ENCODE results near the gene CNTNAP2.

The CNTNAP2 gene

DNA sequence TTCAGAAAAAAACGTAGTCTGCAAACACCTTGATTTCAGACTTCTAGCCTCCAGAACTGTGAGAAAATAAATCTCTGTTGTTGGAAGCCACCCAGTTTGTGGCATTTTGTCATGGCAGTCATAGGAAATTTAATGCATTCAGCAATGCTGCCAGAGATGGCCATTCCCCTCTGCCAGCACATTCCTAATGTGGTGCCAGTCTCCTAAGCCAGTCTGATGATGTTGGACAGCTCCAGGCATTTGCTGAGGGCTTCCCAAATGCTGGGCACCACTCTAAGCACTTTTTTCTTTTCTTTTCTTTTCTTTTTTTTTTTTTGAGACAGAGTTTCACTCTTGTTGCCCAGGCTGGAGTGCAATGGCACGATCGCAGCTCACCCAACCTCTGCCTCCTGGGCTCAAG, 1807.2 kb downstream of the CNTNAP2 start:
- DNase-seq (ENCODE audit: low read depth in 2 of 2), result no peak

- no peak for DNase-seq (ENCODE audit: low read depth in 2 of 2)
Observed at GRCh38 chr7:147937428-147937827, 1820.8 kb downstream of the CNTNAP2 start.

DNA sequence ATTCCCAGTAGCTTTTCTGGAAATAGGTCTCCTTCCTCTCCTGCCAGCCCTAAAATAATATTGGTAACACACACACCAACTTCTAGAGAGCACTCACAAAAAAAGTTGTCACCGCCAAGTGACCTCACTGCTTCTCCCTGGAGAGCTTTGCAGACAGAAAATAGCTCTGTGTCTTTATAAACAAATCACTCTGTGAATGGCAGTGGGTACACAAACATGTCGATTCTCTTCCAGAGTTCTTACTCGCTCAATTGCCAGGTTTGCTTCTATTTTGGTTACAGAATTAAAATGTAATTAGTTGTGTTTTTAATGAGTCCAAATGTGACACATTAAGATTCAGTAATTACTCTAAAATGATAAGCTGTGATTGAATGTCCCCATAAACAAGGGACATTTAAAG, 1824.8 kb downstream of the CNTNAP2 start:
- DNase-seq (ENCODE audit: low read depth in 2 of 2), result no peak

GRCh38 chr7:147944321-147944720, 1827.7 kb downstream of the CNTNAP2 start:
- no peak for DNase-seq (ENCODE audit: low read depth in 2 of 2)

DNA sequence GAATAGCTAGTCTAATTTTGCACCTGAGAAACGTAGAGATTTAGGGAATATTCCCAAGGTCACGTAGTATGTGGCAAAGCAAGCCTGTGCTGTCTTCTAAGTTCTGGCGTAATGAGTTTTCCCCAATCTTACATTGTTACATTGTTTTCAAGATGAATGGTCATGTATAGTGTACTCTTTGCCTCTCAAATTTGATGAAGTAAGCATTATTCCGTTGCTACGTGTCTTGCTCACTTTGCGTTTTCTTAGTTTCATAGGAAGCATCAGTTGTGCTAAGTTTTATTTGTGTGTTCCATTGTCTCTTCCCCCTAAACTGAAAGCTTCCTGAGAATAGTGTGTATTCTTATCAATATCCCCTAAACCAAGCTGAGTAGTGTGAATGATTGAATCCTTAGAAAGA, 1836.3 kb downstream of the CNTNAP2 start:
- DNase-seq (ENCODE audit: low read depth in 2 of 2), result no peak

DNA sequence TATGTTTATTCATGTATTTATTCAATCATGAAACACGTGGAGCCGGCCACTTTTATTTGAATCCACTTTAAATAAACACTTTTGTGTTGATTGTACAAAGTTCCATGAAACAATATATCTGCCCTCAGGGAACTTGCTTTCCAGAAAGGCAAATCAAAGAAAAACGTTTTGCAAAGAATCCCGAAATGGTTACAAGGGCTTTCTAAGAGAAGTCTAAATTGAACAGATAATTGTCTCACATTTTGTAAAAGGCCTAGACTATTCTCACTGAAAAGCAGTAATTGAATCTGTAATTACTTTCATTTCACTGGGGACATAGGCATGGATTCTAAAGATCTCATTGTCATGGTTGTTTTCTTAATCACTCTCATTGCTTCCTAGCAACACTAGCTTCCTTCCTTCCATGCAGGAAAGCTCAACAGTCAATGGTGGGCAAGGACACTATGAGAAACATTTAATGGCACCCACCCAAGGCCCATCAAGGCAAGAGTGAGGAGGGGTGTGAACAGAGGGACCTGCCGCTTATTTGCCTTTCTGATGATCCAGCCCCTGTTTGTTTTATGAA, 1851.5 kb downstream of the CNTNAP2 start:
- no peak for DNase-seq (ENCODE audit: low read depth in 2 of 2)

DNA sequence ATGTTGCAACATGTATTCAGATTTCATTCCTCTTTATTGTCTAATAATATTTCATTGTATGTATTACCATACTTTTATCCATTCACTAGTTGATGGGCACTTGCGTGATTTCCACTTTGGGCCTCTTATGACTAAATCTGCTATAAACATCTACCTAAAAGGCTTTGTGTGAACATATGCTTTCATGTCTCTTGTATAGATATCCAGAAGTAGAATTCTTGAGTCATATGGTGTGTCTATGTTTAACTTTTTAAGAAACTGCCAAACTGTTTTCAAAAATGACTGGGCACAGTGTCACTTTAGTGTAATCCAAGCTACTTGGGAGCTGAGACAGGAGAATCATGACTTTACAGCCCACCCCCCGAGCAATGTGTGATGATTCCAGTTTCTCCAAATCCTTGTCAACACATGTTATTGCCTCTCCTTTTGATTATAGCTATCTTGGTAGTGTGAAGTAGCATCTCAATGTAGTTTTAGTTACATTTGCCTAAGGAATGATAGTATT, 1855.1 kb downstream of the CNTNAP2 start:
- DNase-seq (ENCODE audit: low read depth in 2 of 2), result no peak

DNA sequence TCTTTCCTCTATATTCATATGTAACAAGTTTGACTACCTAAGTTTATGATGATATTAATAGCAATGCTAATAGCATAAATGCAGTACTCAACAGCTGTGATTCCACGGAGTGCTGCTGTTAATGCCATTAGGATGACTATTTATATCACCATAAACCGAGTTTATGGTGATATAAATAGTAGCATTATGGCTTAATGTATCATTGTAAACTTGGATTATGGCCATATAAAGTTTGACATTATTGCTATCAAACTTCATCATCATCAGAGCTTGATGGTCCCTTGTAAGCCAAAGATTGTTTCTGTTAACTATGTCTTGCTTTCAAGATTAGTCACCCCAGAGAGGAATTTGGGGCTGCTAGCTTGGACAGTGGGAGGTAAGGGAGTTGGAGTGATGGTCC, 1861.6 kb downstream of the CNTNAP2 start:
- DNase-seq (ENCODE audit: low read depth in 2 of 2), result no peak

- no peak for DNase-seq (ENCODE audit: low read depth in 2 of 2)
Observed at GRCh38 chr7:147978651-147979050, 1862.0 kb downstream of the CNTNAP2 start.

GRCh38 chr7:147980826-147981813, 1864.5 kb downstream of the CNTNAP2 start:
- DNase-seq (ENCODE audit: low read depth in 2 of 2), result no peak

- no peak for DNase-seq (ENCODE audit: low read depth in 2 of 2)
Observed at GRCh38 chr7:147982307-147982706, 1865.7 kb downstream of the CNTNAP2 start.

- DNase-seq (ENCODE audit: low read depth in 2 of 2), result no peak
Observed at GRCh38 chr7:147984265-147984664, 1867.7 kb downstream of the CNTNAP2 start.

DNA sequence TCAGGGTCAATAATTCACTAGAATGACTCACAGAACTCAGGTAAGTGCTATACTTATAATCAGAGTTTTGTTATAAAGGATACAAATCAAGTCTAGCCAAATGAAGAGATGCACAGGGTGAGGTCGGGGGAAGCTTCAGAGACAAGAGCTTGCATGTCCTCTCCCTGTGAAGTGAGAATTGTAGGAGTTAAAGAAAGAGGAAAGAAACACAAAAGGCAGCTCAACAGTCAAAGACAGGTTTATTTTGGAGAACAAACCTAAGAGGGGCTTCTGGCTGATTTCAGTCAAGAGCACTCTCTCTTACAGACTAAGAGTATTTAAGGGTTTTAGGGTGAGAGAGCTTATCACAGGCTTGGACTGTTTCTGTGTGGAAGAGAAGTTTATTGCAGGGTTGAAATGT, 1873.5 kb downstream of the CNTNAP2 start:
- DNase-seq (ENCODE audit: low read depth in 2 of 2), result no peak

GRCh38 chr7:147990942-147991341, 1874.3 kb downstream of the CNTNAP2 start:
- no peak for DNase-seq (ENCODE audit: low read depth in 2 of 2)

DNA sequence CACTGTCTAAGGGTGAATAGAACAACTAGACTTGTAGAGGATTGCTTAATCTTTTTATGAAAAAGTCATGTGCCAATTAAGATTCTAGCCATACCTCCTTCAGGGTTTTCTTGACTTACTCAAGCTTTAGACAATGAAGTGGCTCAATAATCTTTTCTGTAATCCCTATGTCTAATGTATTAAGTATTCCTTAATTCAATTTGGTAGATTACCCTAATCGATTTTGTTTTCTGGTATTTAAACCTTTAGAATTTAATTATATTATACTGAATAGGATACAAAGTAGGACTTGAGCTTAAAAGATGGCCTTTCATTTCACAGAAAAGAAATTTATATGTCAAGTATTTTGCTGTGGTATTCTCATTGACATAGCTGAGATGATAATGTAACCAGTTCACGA, 1876.1 kb downstream of the CNTNAP2 start:
- DNase-seq (ENCODE audit: low read depth in 2 of 2), result no peak

- DNase-seq (ENCODE audit: low read depth in 2 of 2), result no peak
Observed at GRCh38 chr7:147997636-147998035, 1881.0 kb downstream of the CNTNAP2 start.

DNA sequence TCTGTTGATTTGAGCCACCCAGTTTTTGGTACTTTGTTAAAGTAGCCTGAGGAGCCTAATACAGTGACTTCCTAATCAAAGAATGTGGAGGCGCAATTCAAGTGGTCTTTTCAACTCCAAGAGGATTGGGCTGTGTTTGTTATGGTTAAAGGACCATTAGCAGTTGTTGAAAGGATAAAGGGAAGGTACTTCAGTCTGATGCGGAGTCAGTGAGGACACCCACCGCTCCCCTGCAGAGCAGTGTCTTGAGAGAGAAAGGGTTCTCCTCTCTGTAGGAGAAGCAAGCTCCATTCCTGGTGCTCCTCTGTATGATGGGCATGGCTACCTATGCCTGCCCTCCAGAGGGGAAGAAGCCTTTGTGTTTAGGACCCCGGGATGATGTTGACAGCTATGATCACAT, 1883.4 kb downstream of the CNTNAP2 start:
- DNase-seq (ENCODE audit: low read depth in 2 of 2), result no peak

- no peak for DNase-seq (ENCODE audit: low read depth in 2 of 2)
Observed at GRCh38 chr7:148011753-148012152, 1895.2 kb downstream of the CNTNAP2 start.

DNA sequence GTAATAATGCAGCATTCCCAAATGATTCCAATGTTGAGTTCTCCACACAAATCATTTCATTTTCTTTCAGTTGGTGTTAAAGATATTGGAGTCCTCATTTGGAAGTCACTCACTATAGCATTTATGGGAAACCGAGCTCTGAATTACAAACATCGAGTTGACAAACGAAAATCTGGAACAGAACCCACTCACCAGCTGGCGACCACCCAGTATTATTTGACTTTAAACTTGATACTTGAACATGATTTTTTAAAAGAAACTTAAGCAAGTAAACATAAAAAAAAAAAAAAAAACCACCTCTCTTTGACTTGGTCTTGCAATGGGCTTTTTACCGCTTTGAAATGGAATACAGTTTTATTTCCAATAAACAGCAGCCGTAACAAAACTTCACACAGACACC, 1897.4 kb downstream of the CNTNAP2 start:
- no peak for DNase-seq (ENCODE audit: low read depth in 2 of 2)

- no peak for DNase-seq (ENCODE audit: low read depth in 2 of 2)
Observed at GRCh38 chr7:148014541-148014940, 1897.9 kb downstream of the CNTNAP2 start.

- no peak for DNase-seq (ENCODE audit: low read depth in 2 of 2)
Observed at GRCh38 chr7:148017126-148017525, 1900.5 kb downstream of the CNTNAP2 start.

- DNase-seq (ENCODE audit: low read depth in 2 of 2), result no peak
Observed at GRCh38 chr7:148020679-148021078, 1904.1 kb downstream of the CNTNAP2 start.

DNA sequence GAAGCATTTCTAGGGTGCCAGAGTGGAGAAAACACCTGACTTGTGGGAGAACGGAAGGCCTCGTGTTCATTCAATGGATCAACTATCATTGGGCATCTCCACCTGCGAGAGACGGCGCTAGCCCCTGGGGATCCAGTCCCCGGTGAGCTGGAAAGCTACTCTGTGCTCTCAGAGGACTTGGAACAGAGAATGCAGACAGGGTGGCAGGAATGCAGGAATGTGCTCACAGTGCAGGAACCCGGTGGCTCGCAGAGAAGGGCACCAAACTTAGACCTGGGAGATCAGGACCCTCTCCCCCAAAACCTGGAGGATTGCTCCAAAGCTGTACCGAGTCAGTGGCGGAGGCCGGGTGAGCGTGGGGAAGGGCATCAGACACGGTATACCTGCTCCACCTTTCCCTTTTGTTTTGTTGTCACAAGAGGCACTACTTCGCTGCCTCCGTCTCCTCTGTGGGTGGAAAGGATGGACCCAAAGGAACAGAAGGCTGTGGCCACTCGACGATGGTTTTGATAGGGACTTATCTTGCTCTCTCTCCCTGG, 1905.0 kb downstream of the CNTNAP2 start:
- DNase-seq (ENCODE audit: low read depth in 2 of 2), result no peak

Data from stimulated activated CD4-positive, alpha-beta T cell treated with anti-CD3 and anti-CD28 coated beads, Interleukin-1b, Interleukin-23, amount 100 ng/mL, for 1 hour (primary cell).